ENCODE data around the gene ASPSCR1. TPM values are rescaled to one million over a fixed set of nuclear protein-coding genes. Genes with fewer than 3 reads are reported as not detected.

Gene ASPSCR1
- total and polyA plus RNA-seq, 2 of the 13 experiments (the other 11 are each of a cell fraction or from before 2014, with no cell fraction given): 274 to 314 TPM

- TF ChIP-seq FIP1L1 (IDR thresholded peaks at IDR 0.05; ENCODE audit: borderline replicate concordance, insufficient read depth, low read depth, low read length): 0 out of 2 replicates have a peak, but pooled peaks have one; percentile 11
- TF ChIP-seq RBFOX2 (IDR thresholded peaks at IDR 0.05; ENCODE audit: low read depth, low read length): peak; percentile 70
- TF ChIP-seq ZKSCAN1 (IDR thresholded peaks at IDR 0.05; ENCODE audit: low read length): no peak
Measured at GRCh38 chr17:82012261-82012639, 34.8 kb downstream of the ASPSCR1 start (continued).

DNA sequence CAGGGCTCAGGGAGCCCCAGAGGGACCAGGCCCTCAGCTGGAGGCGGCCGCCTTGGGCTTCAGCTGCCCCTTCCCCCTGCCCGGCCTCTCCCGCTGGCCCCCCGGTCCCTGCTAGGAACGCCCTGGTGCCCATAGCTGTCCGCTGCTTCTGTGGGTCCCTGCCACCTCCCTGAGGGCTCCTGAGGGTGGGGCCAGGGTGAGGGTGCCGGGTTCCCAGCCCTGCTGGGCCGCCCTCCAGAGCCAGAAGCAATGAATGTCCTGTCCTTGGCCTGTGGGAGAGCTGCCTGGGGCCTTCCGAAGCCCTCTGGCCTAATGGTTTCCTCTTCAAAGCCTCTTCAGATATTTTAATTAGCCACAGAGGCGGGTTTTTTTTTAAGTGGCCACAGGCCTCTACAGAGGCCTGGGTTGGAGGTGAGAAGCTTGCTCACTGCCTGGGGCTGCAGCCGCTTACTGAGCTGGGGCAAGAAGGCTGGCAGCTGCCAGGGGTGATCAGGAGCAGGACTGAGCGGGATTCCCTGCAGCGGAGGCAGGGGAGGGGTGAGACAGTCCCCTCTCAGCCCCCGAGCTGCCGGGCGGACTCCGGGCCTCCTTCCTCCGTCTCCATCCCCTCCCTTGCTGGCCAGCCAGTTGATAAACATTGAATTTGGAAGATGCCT is 35.3 kb downstream of the ASPSCR1 start:
- in situ Hi-C loops (cut with HindIII; ENCODE audit: extremely low pct_ligation_motif_present, low pct_unique_long_range_greater_than_20kb): no loop called here
- no peak for ATAC-seq
- Histone ChIP-seq H3K4me2 (ENCODE audit: low read depth, low read length) (no peak overlapping the region), H3K27me3 (ENCODE audit: control insufficient read depth in 1 of 2, insufficient read depth in 2 of 2, low read length in 2 of 2) (no peaks in the 10 kb centered on the region), H3K9me3 (ENCODE audit: low read length) (no peaks in the 10 kb centered on the region), H3K4me3 (replicated peaks in 1 of 3; ENCODE audit: insufficient read depth in 1 of 3, low read depth in 2 of 3, low read length in 3 of 3) (no peak overlapping the region), H3K9ac (ENCODE audit: insufficient read depth, low read depth, low read length) (peak overlapping the region; percentile 37; the same call in 1 of the 2 replicates), H4K20me1 (ENCODE audit: insufficient read depth, low read length) (no peaks in the 10 kb centered on the region), H2AFZ (ENCODE audit: low read length) (no peak overlapping the region), H3K79me2 (ENCODE audit: insufficient read depth, low read length) (no peaks in the 10 kb centered on the region), H3K36me3 (replicated peaks in 1 of 2; ENCODE audit: control insufficient read depth in 1 of 2, insufficient read depth in 2 of 2, low read length in 2 of 2) (peaks cover 42 to 51% of the 10 kb centered on the region in 2 experiments), H3K27ac (ENCODE audit: extremely low read length, insufficient read depth, low read length) (peak overlapping the region; percentile 68), H3K4me1 (ENCODE audit: insufficient read depth, low read length) (peaks cover 87% of the 10 kb centered on the region)
- DNase-seq (ENCODE audit: low spot score): no peak
- ChIA-PET POLR2A (interaction anchor here (0.7 to 14.1 kb wide), 8 partner anchors 10 to 311 kb away, joined by 3 to 470 read pairs (median 6); partner anchors contain the start of genes CENPX, DCXR, LRRC45 and MAFG), CTCF (ENCODE audit: low intra/inter-chr PET ratio, low total read pairs) (no interaction called here)
- no TSS peak for BruUV-seq (replicated peaks)
- WGBS (ENCODE audit: low lambda C conversion rate): 87% methylated on average over 13 of the region's 19 CpGs
- no peak for FAIRE-seq
- intact Hi-C loops (cut with micrococcal nuclease; ENCODE audit: unreplicated experiment): no loop called here
- TF ChIP-seq ZNF616 (CRISPR knock-in tag; IDR thresholded peaks at IDR 0.05; ENCODE audit: low read depth) (no peak), ZNF746 (CRISPR knock-in tag; IDR thresholded peaks at IDR 0.05) (no peak), HNRNPL (IDR thresholded peaks at IDR 0.05; ENCODE audit: low read depth, low read length) (peak; percentile 66; the same call in 1 of the 2 replicates), REPIN1 (CRISPR knock-in tag; IDR thresholded peaks at IDR 0.05; ENCODE audit: borderline replicate concordance, low read depth) (no peak), ZNF792 (CRISPR knock-in tag; IDR thresholded peaks at IDR 0.05) (no peak), TAF15 (IDR thresholded peaks at IDR 0.05; ENCODE audit: low read depth, low read length, poor library complexity, severe bottlenecking) (peak; percentile 4), ARID2 (CRISPR knock-in tag; IDR thresholded peaks at IDR 0.05; ENCODE audit: borderline replicate concordance) (0 out of 2 replicates have a peak, but pooled peaks have one; percentile 9), FOXK2 (IDR thresholded peaks at IDR 0.05) (no peak), HNF4G (IDR thresholded peaks at IDR 0.05; ENCODE audit: borderline replicate concordance, low read depth, low read length) (no peak), HNF4G (CRISPR knock-in tag; IDR thresholded peaks at IDR 0.05; ENCODE audit: borderline replicate concordance, low read depth) (no peak), RBAK (CRISPR knock-in tag; IDR thresholded peaks at IDR 0.05) (no peak), ATF7 (IDR thresholded peaks at IDR 0.05) (no peak), ATF7 (CRISPR knock-in tag; IDR thresholded peaks at IDR 0.05) (no peak), NFIC (IDR thresholded peaks at IDR 0.05; ENCODE audit: low read length) (no peak), GATAD1 (CRISPR knock-in tag; IDR thresholded peaks at IDR 0.05) (no peak)
- TF ChIP-seq, protein P1, sequence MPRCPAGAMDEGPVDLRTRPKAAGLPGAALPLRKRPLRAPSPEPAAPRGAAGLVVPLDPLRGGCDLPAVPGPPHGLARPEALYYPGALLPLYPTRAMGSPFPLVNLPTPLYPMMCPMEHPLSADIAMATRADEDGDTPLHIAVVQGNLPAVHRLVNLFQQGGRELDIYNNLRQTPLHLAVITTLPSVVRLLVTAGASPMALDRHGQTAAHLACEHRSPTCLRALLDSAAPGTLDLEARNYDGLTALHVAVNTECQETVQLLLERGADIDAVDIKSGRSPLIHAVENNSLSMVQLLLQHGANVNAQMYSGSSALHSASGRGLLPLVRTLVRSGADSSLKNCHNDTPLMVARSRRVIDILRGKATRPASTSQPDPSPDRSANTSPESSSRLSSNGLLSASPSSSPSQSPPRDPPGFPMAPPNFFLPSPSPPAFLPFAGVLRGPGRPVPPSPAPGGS (CRISPR knock-in tag; IDR thresholded peaks at IDR 0.05): no peak
- TF ChIP-seq, protein P2, sequence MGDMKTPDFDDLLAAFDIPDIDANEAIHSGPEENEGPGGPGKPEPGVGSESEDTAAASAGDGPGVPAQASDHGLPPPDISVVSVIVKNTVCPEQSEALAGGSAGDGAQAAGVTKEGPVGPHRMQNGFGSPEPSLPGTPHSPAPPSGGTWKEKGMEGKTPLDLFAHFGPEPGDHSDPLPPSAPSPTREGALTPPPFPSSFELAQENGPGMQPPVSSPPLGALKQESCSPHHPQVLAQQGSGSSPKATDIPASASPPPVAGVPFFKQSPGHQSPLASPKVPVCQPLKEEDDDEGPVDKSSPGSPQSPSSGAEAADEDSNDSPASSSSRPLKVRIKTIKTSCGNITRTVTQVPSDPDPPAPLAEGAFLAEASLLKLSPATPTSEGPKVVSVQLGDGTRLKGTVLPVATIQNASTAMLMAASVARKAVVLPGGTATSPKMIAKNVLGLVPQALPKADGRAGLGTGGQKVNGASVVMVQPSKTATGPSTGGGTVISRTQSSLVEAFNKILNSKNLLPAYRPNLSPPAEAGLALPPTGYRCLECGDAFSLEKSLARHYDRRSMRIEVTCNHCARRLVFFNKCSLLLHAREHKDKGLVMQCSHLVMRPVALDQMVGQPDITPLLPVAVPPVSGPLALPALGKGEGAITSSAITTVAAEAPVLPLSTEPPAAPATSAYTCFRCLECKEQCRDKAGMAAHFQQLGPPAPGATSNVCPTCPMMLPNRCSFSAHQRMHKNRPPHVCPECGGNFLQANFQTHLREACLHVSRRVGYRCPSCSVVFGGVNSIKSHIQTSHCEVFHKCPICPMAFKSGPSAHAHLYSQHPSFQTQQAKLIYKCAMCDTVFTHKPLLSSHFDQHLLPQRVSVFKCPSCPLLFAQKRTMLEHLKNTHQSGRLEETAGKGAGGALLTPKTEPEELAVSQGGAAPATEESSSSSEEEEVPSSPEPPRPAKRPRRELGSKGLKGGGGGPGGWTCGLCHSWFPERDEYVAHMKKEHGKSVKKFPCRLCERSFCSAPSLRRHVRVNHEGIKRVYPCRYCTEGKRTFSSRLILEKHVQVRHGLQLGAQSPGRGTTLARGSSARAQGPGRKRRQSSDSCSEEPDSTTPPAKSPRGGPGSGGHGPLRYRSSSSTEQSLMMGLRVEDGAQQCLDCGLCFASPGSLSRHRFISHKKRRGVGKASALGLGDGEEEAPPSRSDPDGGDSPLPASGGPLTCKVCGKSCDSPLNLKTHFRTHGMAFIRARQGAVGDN (CRISPR knock-in tag; IDR thresholded peaks at IDR 0.05): peak; percentile 39; the same call in 1 of the 2 replicates
